H1 (cell line): ENCODE measurements around the gene RNF43. TPM values are rescaled to one million over a fixed set of nuclear protein-coding genes. Genes with fewer than 3 reads are reported as not detected.

ENCODE experiments used
- polyA plus RNA-seq, 7 experiments: library from polyadenylated mRNA; depleted of rRNA in 3 of 7; stranded (reverse) in 5 of 7; unstranded in 2 of 7; fragments of >200 nt in 5 of 7; fragments of 200-250 nt in 2 of 7; gene quantifications; 1 replicate in 5 of 7; 2 replicates in 1 of 7; 4 replicates in 1 of 7; pipeline versions ENCODE4 v1.2.1 to v1.2.3, GENCODE V29; 2011 to 2013; ENCODE audit warnings: missing spikeins in 2 of 7, mixed read lengths in 2 of 7
- total RNA-seq: library from RNA; stranded (reverse); fragmentation: NEBNext Ultra II Directional; extraction: Animal tissue kit (Norgen Biotek cat#: 25700); gene quantifications from 2 replicates; pipeline ENCODE4 v1.2.1, GENCODE V29; 2021

Gene RNF43
- total and polyA plus RNA-seq, 2 of the 8 experiments (the other 6 are each of a cell fraction or from before 2014, with no cell fraction given), result 0.89 to 1.5 TPM

Other genes with a start within 250 kb of the RNF43 start
- not detected in 2 replicates for gene EPX, start 224.8 kb downstream of the RNF43 start, total RNA-seq
- not detected in 2 replicates for gene EPX, start 224.8 kb downstream of the RNF43 start, polyA plus RNA-seq (2011; rRNA removed)
- 20.6 and 21.7 TPM in 2 replicates for gene MKS1, start 198.3 kb downstream of the RNF43 start, total RNA-seq
- gene MKS1, start 198.3 kb downstream of the RNF43 start, polyA plus RNA-seq (2011; rRNA removed), result 12.0 and 15.3 TPM in 2 replicates
- gene LPO, start 178.9 kb downstream of the RNF43 start, total RNA-seq, result 0.44 and 0.52 TPM in 2 replicates
- gene LPO, start 178.9 kb downstream of the RNF43 start, polyA plus RNA-seq (2011; rRNA removed), result 0.38 and 0.46 TPM in 2 replicates
- gene MPO, start 136.6 kb downstream of the RNF43 start, total RNA-seq, result 0.74 TPM in 1 of 2 replicates, not detected in the other
- gene MPO, start 136.6 kb downstream of the RNF43 start, polyA plus RNA-seq (2011; rRNA removed), result 0.06 and 0.13 TPM in 2 replicates
- 9.2 and 9.8 TPM in 2 replicates for gene TSPOAP1, start 88.7 kb downstream of the RNF43 start, total RNA-seq
- gene TSPOAP1, start 88.7 kb downstream of the RNF43 start, polyA plus RNA-seq (2011; rRNA removed), result 7.6 and 9.8 TPM in 2 replicates
- gene SUPT4H1, start 65.3 kb downstream of the RNF43 start, total RNA-seq, result 103 and 112 TPM in 2 replicates
- gene SUPT4H1, start 65.3 kb downstream of the RNF43 start, polyA plus RNA-seq (2011; rRNA removed), result 115 and 143 TPM in 2 replicates
- gene HSF5, start 70.9 kb upstream of the RNF43 start, total RNA-seq, result not detected in 2 replicates
- gene HSF5, start 70.9 kb upstream of the RNF43 start, polyA plus RNA-seq (2011; rRNA removed), result 0.02 TPM in 1 of 2 replicates, not detected in the other
- gene MTMR4, start 97.1 kb upstream of the RNF43 start, total RNA-seq, result 33.4 and 39.2 TPM in 2 replicates
- gene MTMR4, start 97.1 kb upstream of the RNF43 start, polyA plus RNA-seq (2011; rRNA removed), result 15.9 and 17.7 TPM in 2 replicates